ENCODE data around the gene ICE1.

GRCh38 chr5:5372930-5373329, 49.5 kb upstream of the ICE1 start:
- TF ChIP-seq CTCF (IDR thresholded peaks at IDR 0.05) (no peak), POLR2A (IDR thresholded peaks at IDR 0.05) (no peak)

All from esophagus squamous epithelium (tissue), 4 donors.